RPMI8226 (cell line): ENCODE data around the gene TFB1M.
A peak's percentile ranks its signal among the peaks of the same experiment; 100 is the strongest.
"Not testable (repeated sequence)": the region's sequence is repeated elsewhere in the genome, so short reads cannot be mapped to it uniquely, and the experiment has no call there.

Source experiments
- DNase-seq: peaks from one replicate; pipeline ENCODE4 v3.0.0-alpha.2; 2015

TFB1M gene

GRCh38 chr6:155314092-155314772 is at the start of gene TFB1M:
Gene TFB1M (minus strand): TSS chr6:155314484. CDS start chr6:155314428, 56 bp downstream.
- DNase-seq: peak; percentile 98

- not testable (repeated sequence) for DNase-seq
Measured at GRCh38 chr6:155364021-155364420, 49.7 kb upstream of the TFB1M start.

- DNase-seq: not testable (repeated sequence)
Measured at GRCh38 chr6:155362968-155363632, 48.8 kb upstream of the TFB1M start.

DNA sequence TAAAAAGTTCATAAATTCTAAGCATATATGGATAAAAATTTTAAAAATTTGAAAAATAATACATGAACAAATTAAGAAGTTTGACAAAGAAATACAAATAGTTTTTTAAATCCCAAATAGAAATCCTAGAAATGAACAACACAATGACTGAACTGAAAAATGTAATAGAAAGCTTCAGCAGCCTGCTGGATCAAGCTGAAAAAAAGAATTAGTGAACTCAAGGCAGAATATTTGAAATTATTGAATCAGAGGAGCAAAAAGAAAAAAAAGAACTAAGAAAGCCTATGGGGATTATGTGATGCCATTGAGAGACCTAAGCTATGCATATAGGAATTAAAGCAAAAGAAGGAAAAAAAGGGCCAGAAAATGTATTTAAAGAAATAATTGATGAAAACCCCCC is 39.9 kb upstream of the TFB1M start:
- DNase-seq: no peak

DNA sequence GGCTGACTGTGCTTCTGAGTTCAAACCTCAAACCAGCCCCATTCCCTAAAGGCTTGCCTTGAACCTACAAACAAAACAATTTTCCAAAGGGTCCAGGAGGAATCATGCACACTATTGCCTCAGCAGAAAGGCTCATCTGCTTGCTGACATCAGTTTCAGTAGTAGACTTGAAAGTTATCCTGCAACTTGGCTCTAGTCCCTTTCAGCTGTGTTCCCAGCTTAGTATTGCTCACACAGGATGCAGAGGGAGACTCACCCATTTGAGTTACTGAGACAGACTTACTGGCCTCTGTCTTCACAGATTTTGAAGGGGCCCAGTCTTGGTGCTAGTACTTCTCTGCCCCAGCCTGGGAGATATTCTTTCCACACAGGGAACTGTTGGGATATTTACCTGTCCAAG is 38.5 kb upstream of the TFB1M start:
- DNase-seq: no peak

GRCh38 chr6:155352130-155352420 is 37.8 kb upstream of the TFB1M start:
- no peak for DNase-seq

- no peak for DNase-seq
Measured at GRCh38 chr6:155351273-155352129, 37.2 kb upstream of the TFB1M start.

DNA sequence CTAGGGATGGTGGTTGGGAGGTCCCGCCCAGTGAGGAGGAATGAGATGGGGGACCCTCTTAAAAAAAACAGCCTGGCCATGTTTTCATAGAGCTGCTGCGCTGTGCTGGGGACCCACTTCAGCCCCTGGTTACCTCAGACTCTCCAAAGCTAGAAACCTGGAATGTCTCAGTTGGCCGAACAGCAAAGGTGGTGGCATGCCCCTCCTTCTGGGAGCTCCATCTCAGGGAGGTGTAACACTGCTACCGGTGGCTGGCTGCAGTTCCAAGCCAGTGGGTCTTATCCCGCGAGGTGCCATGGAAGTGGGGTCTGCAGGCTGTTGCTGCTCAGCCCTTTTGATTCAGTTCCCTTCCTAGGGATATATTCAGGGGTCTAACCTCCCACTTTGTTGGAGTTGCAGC is 35.7 kb upstream of the TFB1M start:
- no peak for DNase-seq

- DNase-seq: no peak
Measured at GRCh38 chr6:155349129-155349528, 34.8 kb upstream of the TFB1M start.

GRCh38 chr6:155347800-155348199 is 33.5 kb upstream of the TFB1M start:
- DNase-seq: no peak

- DNase-seq: no peak
Measured at GRCh38 chr6:155346957-155347356, 32.7 kb upstream of the TFB1M start.

DNA sequence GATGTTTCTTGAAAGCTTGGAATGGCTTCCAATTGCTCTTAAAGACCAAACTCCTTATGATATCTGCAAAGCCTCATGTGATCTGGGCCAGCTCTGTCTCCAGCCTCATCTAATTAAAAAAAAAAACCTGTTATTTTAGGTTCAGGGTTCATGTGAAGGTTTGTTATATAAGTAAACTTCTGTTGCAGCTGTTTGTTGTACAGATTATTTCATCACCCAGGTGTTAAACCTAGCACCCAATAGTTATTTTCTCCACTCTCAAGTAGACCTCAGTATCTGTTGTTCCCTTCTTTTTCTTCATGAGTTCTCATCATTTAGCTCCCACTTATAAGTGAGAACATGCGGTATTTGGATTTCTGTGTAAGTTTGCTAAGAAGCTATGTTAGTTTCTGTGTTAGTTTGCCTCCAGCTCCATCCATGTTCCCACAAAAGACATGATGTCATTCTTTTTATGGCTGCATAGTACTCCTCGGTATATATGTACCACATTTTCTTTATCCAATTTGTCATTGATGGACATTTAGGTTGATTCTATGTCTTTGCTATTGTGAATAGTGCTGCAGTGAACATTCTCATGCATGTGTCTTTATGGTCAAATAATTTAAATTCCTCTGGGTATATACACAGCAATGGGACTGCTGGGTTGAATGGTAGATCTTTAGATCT is 30.2 kb upstream of the TFB1M start:
- no peak for DNase-seq

DNA sequence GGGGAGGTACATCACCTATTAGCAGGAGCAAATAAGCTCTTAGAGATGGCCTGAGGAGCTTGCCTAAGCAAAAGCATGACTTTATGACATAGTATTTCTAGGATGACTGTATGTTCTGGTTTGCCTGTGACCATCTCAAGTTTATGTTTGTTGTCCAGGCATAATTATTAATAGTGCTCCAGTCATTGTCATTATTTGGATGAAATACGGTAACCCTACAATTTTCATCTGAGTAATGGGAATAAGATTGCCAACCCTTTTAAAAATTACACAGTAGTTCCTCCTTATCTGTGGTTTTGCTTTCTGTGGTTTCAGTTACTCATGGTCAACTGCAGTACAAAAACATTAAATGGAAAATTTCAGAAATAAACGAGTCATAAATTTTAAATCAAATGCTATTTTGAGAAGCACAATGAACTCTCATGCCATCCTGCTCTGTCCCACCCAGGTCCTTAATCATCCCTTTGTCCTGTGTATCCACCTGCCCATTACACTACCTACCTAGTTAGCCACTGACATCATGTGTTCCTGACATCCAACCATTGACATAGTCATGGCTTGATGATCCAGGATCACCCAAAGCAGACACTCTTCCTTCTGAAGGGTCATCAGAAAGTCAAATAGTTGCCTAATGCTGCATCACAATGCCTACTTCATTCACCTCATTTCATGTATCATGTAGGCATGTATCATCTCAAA is 27.0 kb upstream of the TFB1M start:
- no peak for DNase-seq

- DNase-seq: no peak
Measured at GRCh38 chr6:155340464-155341129, 26.3 kb upstream of the TFB1M start.

GRCh38 chr6:155339929-155340328 is 25.6 kb upstream of the TFB1M start:
- DNase-seq: not testable (repeated sequence)

DNA sequence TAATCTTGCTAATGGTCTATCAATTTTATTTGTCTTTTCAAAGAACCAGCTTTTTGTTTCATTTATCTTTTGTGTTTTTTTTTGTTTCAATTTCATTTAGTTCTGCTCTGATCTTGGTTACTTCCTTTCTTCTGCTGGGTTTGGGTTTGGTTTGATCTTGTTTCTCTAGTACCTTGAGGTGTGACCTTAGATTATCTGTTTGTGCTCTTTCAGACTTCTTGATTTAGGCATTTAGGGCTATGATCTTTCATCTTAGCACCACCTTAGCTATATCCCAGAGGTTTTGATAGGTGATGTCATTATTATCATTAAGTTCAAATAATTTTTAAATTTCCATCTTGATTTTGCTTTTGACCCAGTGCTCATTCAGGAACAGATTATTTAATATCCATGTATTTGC is 24.0 kb upstream of the TFB1M start:
- not testable (repeated sequence) for DNase-seq

GRCh38 chr6:155335265-155335664 is 21.0 kb upstream of the TFB1M start:
- no peak for DNase-seq

- DNase-seq: not testable (repeated sequence)
Measured at GRCh38 chr6:155334073-155334472, 19.8 kb upstream of the TFB1M start.

- DNase-seq: no peak
Measured at GRCh38 chr6:155333414-155333813, 19.1 kb upstream of the TFB1M start.

DNA sequence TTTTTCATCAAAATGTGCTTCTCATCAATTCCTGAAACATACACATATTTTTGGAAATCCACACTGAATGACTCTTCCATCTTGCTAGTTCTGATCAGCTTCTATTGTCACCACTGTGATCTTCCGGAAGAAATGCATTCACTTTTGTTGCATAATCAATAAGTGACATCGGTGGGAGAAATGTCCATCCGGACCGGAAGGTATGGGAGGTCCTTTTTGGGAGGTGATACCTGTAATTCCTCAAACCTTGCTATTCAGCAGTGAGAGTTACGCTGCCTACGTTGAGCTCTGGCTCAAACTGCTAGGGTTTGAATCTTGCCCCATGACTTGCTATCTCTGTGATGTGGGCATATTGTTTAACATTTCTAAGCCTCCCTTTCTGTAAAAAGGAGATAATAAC is 16.6 kb upstream of the TFB1M start:
- peak; percentile 2 for DNase-seq

- no peak for DNase-seq
Measured at GRCh38 chr6:155330133-155330734, 15.9 kb upstream of the TFB1M start.
